Nephron (organoid): ENCODE measurements around the gene LNX1.

ENCODE experiments used
- H3K27ac Mint-ChIP-seq, 3 experiments: 2 replicates each; pipeline ENCODE4 v1.8.0; 2020; ENCODE audit warnings: mixed read lengths in 3 of 3, mild to moderate bottlenecking in 2 of 3, moderate library complexity in 1 of 3
- H3K27me3 Mint-ChIP-seq: 2 replicates; pipeline ENCODE4 v1.8.0; 2021; ENCODE audit warnings: low read depth, mild to moderate bottlenecking, moderate library complexity, mixed read lengths
- H3K36me3 Mint-ChIP-seq: 2 replicates; pipeline ENCODE4 v1.8.0; 2020; ENCODE audit warnings: low read depth, mixed read lengths
- H3K4me1 Mint-ChIP-seq: 2 replicates; pipeline ENCODE4 v1.8.0; 2020; ENCODE audit warnings: mixed read lengths
- H3K4me3 Mint-ChIP-seq, 3 experiments: 2 replicates each; pipeline ENCODE4 v1.8.0; 2020; ENCODE audit warnings: mild to moderate bottlenecking in 3 of 3, mixed read lengths in 3 of 3, moderate library complexity in 2 of 3
- H3K9me3 Mint-ChIP-seq: 2 replicates; pipeline ENCODE4 v1.8.0; 2020; ENCODE audit warnings: mixed read lengths
- TF ChIP-seq, protein P1 (sequence below), 3 experiments: fragments of 200-600 bp; sonication (generic); IDR thresholded peaks; one replicate each; pipeline ENCODE4 v1.5.0; 2021; ENCODE audit warnings: antibody characterized with exemption in 3 of 3; ENCODE audit not compliant: unreplicated experiment in 3 of 3

Gene LNX1

DNA sequence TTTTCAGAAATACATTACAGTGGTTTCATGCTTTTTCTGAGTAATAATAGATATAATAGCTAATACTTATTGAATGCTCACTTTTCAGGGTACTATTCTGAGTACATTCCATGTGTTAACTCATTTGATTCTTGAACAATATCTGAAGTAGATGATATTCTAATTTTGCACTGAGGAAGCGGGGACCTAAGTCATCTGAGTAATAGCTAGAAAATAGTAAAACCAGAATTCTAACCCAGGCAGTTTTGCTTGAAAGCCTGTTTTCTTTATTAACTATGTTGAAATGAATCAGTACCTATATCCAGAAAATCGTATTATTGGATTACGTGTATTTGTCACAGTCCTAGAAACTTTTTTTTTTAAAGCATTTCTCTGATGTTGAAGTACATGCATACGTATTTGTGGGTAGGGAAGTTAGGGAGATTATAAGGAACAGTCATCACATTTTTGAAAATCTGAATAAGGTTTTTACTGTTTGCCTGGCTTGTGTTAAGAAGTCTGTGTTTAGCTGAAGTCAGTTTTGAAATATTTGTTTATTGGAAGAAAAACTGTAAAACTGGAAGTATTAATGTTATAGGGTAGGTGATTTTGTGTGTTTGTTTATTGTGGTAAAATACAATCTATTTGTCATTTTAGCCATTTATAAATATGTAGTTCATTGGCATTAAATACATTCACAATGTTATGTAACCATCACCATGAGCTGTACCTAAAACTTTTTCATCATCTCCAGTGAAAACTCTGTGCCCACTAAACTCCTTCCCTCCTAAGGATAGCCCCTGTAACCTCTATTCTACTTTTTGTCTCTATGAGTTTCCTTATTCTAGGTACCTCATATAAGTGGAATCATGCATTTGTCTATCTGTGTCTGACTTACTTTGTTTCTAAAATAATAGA lies 158.5 kb downstream of the LNX1 start:
- H3K4me1 Mint-ChIP-seq: no peaks in the 10 kb centered on the region
- H3K27ac Mint-ChIP-seq: no peak overlapping the region
- H3K36me3 Mint-ChIP-seq: peaks cover 74% of the 10 kb centered on the region
- TF ChIP-seq, protein P1, sequence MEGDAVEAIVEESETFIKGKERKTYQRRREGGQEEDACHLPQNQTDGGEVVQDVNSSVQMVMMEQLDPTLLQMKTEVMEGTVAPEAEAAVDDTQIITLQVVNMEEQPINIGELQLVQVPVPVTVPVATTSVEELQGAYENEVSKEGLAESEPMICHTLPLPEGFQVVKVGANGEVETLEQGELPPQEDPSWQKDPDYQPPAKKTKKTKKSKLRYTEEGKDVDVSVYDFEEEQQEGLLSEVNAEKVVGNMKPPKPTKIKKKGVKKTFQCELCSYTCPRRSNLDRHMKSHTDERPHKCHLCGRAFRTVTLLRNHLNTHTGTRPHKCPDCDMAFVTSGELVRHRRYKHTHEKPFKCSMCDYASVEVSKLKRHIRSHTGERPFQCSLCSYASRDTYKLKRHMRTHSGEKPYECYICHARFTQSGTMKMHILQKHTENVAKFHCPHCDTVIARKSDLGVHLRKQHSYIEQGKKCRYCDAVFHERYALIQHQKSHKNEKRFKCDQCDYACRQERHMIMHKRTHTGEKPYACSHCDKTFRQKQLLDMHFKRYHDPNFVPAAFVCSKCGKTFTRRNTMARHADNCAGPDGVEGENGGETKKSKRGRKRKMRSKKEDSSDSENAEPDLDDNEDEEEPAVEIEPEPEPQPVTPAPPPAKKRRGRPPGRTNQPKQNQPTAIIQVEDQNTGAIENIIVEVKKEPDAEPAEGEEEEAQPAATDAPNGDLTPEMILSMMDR (IDR thresholded peaks at IDR 0.05; ENCODE audit: unreplicated experiment in 3 of 3): no peak
- no peak overlapping the region for H3K4me3 Mint-ChIP-seq
- H3K27me3 Mint-ChIP-seq: no peaks in the 10 kb centered on the region
- H3K9me3 Mint-ChIP-seq: no peaks in the 10 kb centered on the region

DNA sequence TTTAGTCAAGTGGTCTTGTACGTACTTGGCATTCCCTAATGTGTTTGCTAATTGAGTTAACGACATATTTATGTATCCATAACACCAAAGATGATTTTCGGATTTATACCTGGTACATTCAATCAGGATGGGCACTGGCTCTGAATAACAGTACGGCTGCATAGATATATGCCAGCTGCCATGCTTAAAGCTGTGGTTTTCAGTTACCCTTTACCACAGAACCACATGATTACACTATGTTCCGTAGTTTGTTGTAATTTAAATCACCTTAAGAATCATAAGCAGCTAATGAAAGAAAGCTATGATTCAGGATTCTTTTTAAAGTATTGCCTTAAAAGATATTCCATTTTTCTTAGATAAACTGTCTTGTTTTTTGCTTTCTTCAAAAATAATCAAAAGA lies 160.2 kb downstream of the LNX1 start:
- Mint-ChIP-seq H3K27ac (no peak overlapping the region), H3K36me3 (peaks cover 69% of the 10 kb centered on the region), H3K9me3 (no peaks in the 10 kb centered on the region), H3K27me3 (no peaks in the 10 kb centered on the region), H3K4me3 (no peak overlapping the region), H3K4me1 (no peaks in the 10 kb centered on the region)
- TF ChIP-seq, protein P1 (IDR thresholded peaks at IDR 0.05; ENCODE audit: unreplicated experiment in 3 of 3): no peak

DNA sequence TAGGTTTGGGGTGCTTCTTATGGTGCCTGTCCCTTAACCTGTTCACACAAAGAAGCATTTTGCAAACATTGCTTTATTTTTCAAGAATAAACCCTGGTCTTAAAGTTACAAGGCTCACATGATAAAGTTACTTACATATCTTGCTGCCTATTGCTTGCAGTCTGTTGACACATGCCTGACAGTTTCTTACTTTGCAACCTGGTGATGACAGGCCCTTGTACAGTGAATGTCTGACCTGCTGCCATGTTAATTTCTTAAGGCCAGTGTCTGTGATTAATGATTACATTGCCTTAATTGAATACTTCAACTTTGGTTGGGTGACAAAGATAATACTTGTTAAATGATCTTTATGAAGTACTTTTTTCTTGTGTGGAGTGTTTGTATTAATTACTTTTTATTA lies 163.9 kb downstream of the LNX1 start:
- no peak overlapping the region for H3K27ac Mint-ChIP-seq
- TF ChIP-seq, protein P1 (IDR thresholded peaks at IDR 0.05; ENCODE audit: unreplicated experiment in 3 of 3): no peak
- H3K9me3 Mint-ChIP-seq: no peaks in the 10 kb centered on the region
- peaks cover 38% of the 10 kb centered on the region for H3K36me3 Mint-ChIP-seq
- no peak overlapping the region for H3K4me3 Mint-ChIP-seq
- H3K4me1 Mint-ChIP-seq: no peaks in the 10 kb centered on the region
- H3K27me3 Mint-ChIP-seq: no peaks in the 10 kb centered on the region

DNA sequence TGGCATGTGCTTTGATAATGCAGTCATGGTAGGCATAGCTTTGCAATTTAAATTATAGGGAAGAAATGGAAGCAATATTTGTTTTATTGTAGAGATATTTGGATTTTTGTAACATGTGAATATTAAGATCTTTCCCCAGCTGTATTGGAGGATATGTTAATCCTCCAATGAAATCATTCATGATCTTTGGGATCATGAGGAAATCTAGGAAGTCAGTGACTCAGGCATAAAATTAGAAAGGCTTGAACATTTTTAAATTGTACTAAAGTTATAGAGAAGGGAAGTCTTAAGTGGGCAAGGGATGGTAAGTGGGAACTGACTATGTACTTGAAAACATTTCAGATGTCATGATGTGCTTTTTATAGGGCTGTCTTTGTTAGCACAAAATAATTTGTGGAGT lies 167.0 kb downstream of the LNX1 start:
- TF ChIP-seq, protein P1 (IDR thresholded peaks at IDR 0.05; ENCODE audit: unreplicated experiment in 3 of 3): no peak
- Mint-ChIP-seq H3K9me3 (no peaks in the 10 kb centered on the region), H3K27ac (no peak overlapping the region), H3K36me3 (peaks cover 25% of the 10 kb centered on the region), H3K4me3 (no peak overlapping the region), H3K27me3 (no peaks in the 10 kb centered on the region), H3K4me1 (no peaks in the 10 kb centered on the region)

DNA sequence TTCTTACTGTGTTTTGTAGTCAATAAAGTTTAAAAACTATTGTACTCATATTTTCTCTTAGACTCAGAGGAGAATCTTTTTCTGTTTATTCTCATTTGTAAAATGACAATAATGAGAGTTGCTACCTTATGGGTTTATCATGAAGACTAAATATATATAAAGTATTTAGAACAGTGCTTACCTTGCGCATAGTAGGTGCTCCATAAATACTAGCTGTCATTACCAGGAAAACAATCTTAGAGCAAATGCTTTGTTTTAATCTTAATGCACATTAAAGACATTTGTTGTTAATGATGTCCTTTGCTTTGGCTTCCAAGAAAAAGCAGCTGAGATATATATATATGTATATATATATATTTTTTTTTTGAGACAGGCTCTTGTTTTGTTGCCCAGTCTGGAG lies 168.9 kb downstream of the LNX1 start:
- Mint-ChIP-seq H3K4me1 (no peaks in the 10 kb centered on the region), H3K27me3 (no peaks in the 10 kb centered on the region), H3K36me3 (peaks cover 19% of the 10 kb centered on the region), H3K9me3 (no peaks in the 10 kb centered on the region), H3K27ac (no peak overlapping the region), H3K4me3 (no peak overlapping the region)
- TF ChIP-seq, protein P1 (IDR thresholded peaks at IDR 0.05; ENCODE audit: unreplicated experiment in 3 of 3): no peak

DNA sequence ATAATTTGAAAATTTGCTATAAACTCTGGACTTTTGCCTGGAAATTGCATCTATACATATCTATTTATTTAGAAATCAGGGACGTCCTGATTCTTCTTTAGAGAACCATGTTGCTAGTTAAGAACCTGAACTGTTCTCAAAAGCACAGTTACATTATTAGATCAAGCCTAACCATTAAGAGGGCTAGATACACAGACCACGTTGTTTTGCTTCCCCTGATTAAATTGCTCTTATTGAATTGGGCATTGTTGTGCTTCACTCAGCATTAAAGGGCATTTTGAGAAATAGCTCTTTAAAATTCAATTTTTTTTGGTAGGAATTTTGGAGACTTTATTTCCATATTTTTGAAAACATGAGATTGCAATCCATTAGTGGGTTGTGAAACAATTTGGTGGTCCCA lies 169.5 kb downstream of the LNX1 start:
- Mint-ChIP-seq H3K27me3 (no peaks in the 10 kb centered on the region), H3K4me3 (no peak overlapping the region), H3K9me3 (no peaks in the 10 kb centered on the region), H3K36me3 (peaks cover 17% of the 10 kb centered on the region), H3K4me1 (no peaks in the 10 kb centered on the region), H3K27ac (no peak overlapping the region)
- TF ChIP-seq, protein P1 (IDR thresholded peaks at IDR 0.05; ENCODE audit: unreplicated experiment in 3 of 3): no peak
